Measurements from ENCODE around the gene NECTIN1.

The NECTIN1 gene

GRCh38 chr11:119729951-119730613, 1.1 kb upstream of the NECTIN1 start:
- DNase-seq (ENCODE audit: low read depth): no peak

- no peak for DNase-seq (ENCODE audit: low read depth)
These were observed 554 bp upstream of the NECTIN1 start for GRCh38 chr11:119729581-119729927.

GRCh38 chr11:119728211-119728626, 781 bp downstream of the NECTIN1 start:
- no peak for DNase-seq (ENCODE audit: low read depth)

- no peak for DNase-seq (ENCODE audit: low read depth)
These were observed 1.4 kb downstream of the NECTIN1 start for GRCh38 chr11:119727523-119728151.

- no peak for DNase-seq (ENCODE audit: low read depth)
These were observed 2.1 kb downstream of the NECTIN1 start for GRCh38 chr11:119726585-119727522.

GRCh38 chr11:119726150-119726553, 2.8 kb downstream of the NECTIN1 start:
- no peak for DNase-seq (ENCODE audit: low read depth)

- DNase-seq (ENCODE audit: low read depth): no peak
These were observed 4.0 kb downstream of the NECTIN1 start for GRCh38 chr11:119724956-119725355.

- no peak for DNase-seq (ENCODE audit: low read depth)
These were observed 5.1 kb downstream of the NECTIN1 start for GRCh38 chr11:119723952-119724325.

- DNase-seq (ENCODE audit: low read depth): no peak
These were observed 5.6 kb downstream of the NECTIN1 start for GRCh38 chr11:119723243-119723951.

GRCh38 chr11:119722281-119722794, 6.7 kb downstream of the NECTIN1 start:
- no peak for DNase-seq (ENCODE audit: low read depth)

GRCh38 chr11:119721129-119722120, 7.6 kb downstream of the NECTIN1 start:
- no peak for DNase-seq (ENCODE audit: low read depth)

- DNase-seq (ENCODE audit: low read depth): no peak
These were observed 8.6 kb downstream of the NECTIN1 start for GRCh38 chr11:119720311-119720913.

- no peak for DNase-seq (ENCODE audit: low read depth)
These were observed 11.0 kb downstream of the NECTIN1 start for GRCh38 chr11:119717839-119718534.

GRCh38 chr11:119716582-119717498, 12.2 kb downstream of the NECTIN1 start:
- DNase-seq (ENCODE audit: low read depth): no peak

- no peak for DNase-seq (ENCODE audit: low read depth)
These were observed 14.4 kb downstream of the NECTIN1 start for GRCh38 chr11:119714590-119714989.

- no peak for DNase-seq (ENCODE audit: low read depth)
These were observed 14.8 kb downstream of the NECTIN1 start for GRCh38 chr11:119714189-119714588.

GRCh38 chr11:119713359-119714040, 15.5 kb downstream of the NECTIN1 start:
- DNase-seq (ENCODE audit: low read depth): no peak

Measured in activated gamma-delta T cell treated with anti-CD3 and anti-CD28 coated beads, Interleukin-2, amount 50 U/mL, for 16 hours (primary cell).